HepG2 (cell line): ENCODE measurements around the gene DFFA. TPM values are rescaled to one million over a fixed set of nuclear protein-coding genes. Genes with fewer than 3 reads are reported as not detected.

Experiments used
- ATAC-seq: fragments of 200-7000 bp; cut with Tn5 transposase; 3 replicates; pipeline ENCODE4 v1.9.1; 2020; ENCODE audit warnings: mild to moderate bottlenecking, moderate library complexity
- BruUV-seq: library from RNA; stranded (reverse); fragments of 400-500 nt; replicated peaks from 2 replicates; lab custom pipeline; 2021; lab: Mats Ljungman, UMichigan
- CTCF ChIA-PET: fragments of 300-600 bp; formaldehyde crosslinking; extraction: SDS; loops from one replicate; lab custom pipeline; 2021; ENCODE audit warnings: low total read pairs, inconsistent platforms, low intra/inter-chr PET ratio; lab: Yijun Ruan, JAX
- POLR2A ChIA-PET: fragments of 350-600 bp; sonication (Branson Sonifier 250); formaldehyde crosslinking; loops from one replicate; lab custom pipeline; 2020; ENCODE audit warnings: antibody characterized with exemption, inconsistent platforms; lab: Yijun Ruan, JAX
- DNase-seq: peaks from one replicate; pipeline ENCODE4 v3.0.0-alpha.2; 2015; ENCODE audit warnings: low spot score
- FAIRE-seq: peaks from 3 replicates; lab custom pipeline; 2011; peaks lifted over from hg19 to GRCh38; lab: Jason Lieb, UNC
- H2AFZ ChIP-seq: one replicate; pipeline ENCODE4 v1.6.1; 2011; ENCODE audit warnings: low read length, inconsistent platforms
- H3K27ac ChIP-seq: fragments of 300-600 bp; 3 replicates; pipeline ENCODE4 v1.8.0; 2011; ENCODE audit warnings: mixed run types, mild to moderate bottlenecking, mixed read lengths, low read length, inconsistent platforms; ENCODE audit not compliant: insufficient read depth; ENCODE audit errors: extremely low read length
- H3K27me3 ChIP-seq, 2 experiments: fragments of 200-600 bp in 1 of 2; 2 replicates in 1 of 2; 3 replicates in 1 of 2; pipeline versions ENCODE4 v1.6.0 to v1.8.0; 2011; ENCODE audit warnings: low read length in 2 of 2, mild to moderate bottlenecking in 2 of 2, moderate library complexity in 2 of 2, inconsistent platforms in 1 of 2; ENCODE audit not compliant: insufficient read depth in 2 of 2, control insufficient read depth in 1 of 2
- H3K36me3 ChIP-seq, 2 experiments: fragments of 200-600 bp in 1 of 2; replicated peaks in 1 of 2; 2 replicates in 1 of 2; 3 replicates in 1 of 2; pipeline versions ENCODE4 v1.5.1 to v1.8.0; 2011; ENCODE audit warnings: low read length in 2 of 2, inconsistent platforms in 1 of 2; ENCODE audit not compliant: insufficient read depth in 2 of 2, control insufficient read depth in 1 of 2
- H3K4me1 ChIP-seq: 2 replicates; pipeline ENCODE4 v1.5.1; 2012; ENCODE audit warnings: low read length, inconsistent platforms; ENCODE audit not compliant: insufficient read depth
- H3K4me2 ChIP-seq: 2 replicates; pipeline ENCODE4 v1.6.0; 2011; ENCODE audit warnings: low read depth, low read length, inconsistent platforms
- H3K4me3 ChIP-seq, 3 experiments: fragments of 200-600 bp in 1 of 3; sonication (generic), shearing (Covaris generic) in 1 of 3; replicated peaks in 1 of 3; 2 replicates each; pipeline ENCODE4 v1.5.1; 2011 to 2016; ENCODE audit warnings: low read length in 3 of 3, inconsistent platforms in 2 of 3, low read depth in 2 of 3, mild to moderate bottlenecking in 2 of 3, control low read depth in 1 of 3, mixed read lengths in 1 of 3; ENCODE audit not compliant: insufficient read depth in 1 of 3
- H3K79me2 ChIP-seq: one replicate; pipeline ENCODE4 v1.6.1; 2011; ENCODE audit warnings: low read length, inconsistent platforms; ENCODE audit not compliant: insufficient read depth
- H3K9ac ChIP-seq: 2 replicates; pipeline ENCODE4 v1.6.0; 2011; ENCODE audit warnings: mild to moderate bottlenecking, low read depth, low read length, inconsistent platforms; ENCODE audit not compliant: insufficient read depth
- H3K9me3 ChIP-seq: 2 replicates; pipeline ENCODE4 v1.5.1; 2012; ENCODE audit warnings: mild to moderate bottlenecking, low read length
- H4K20me1 ChIP-seq: 2 replicates; pipeline ENCODE4 v1.6.0; 2011; ENCODE audit warnings: inconsistent platforms, mild to moderate bottlenecking, low read length, moderate library complexity; ENCODE audit not compliant: insufficient read depth
- ATF7 ChIP-seq, 2 experiments: fragments of 450-650 bp in 1 of 2; sonication (generic) in 1 of 2; formaldehyde crosslinking in 1 of 2; IDR thresholded peaks; 2 replicates each; pipeline versions ENCODE4 v1.4.0 to v1.6.1; 2016 to 2020; ENCODE audit warnings: antibody characterized with exemption in 1 of 2, mild to moderate bottlenecking in 1 of 2, missing genetic modification reagents in 1 of 2
- ATRX ChIP-seq: sonication (generic); formaldehyde crosslinking; IDR thresholded peaks from 2 replicates; pipeline ENCODE4 v1.4.0; 2020; ENCODE audit warnings: missing genetic modification reagents, borderline replicate concordance
- ETV6 ChIP-seq: sonication (generic); formaldehyde crosslinking; conservative IDR thresholded peaks from 2 replicates; pipeline ENCODE4 v1.4.0; 2020; ENCODE audit warnings: missing genetic modification reagents
- MED13 ChIP-seq: sonication (generic); formaldehyde crosslinking; IDR thresholded peaks from 2 replicates; pipeline ENCODE4 v1.5.0; 2020; ENCODE audit warnings: missing genetic modification reagents
- SP140L ChIP-seq: sonication (generic); formaldehyde crosslinking; IDR thresholded peaks from 2 replicates; pipeline ENCODE4 v1.4.0; 2020; ENCODE audit warnings: missing genetic modification reagents, borderline replicate concordance
- ZNF124 ChIP-seq: sonication (generic); formaldehyde crosslinking; IDR thresholded peaks from 2 replicates; pipeline ENCODE4 v1.4.0; 2020; ENCODE audit warnings: missing genetic modification reagents
- ZNF20 ChIP-seq: sonication (generic); formaldehyde crosslinking; IDR thresholded peaks from 2 replicates; pipeline ENCODE4 v1.4.0; 2020; ENCODE audit warnings: mild to moderate bottlenecking, moderate library complexity, missing genetic modification reagents
- ZNF207 ChIP-seq: fragments of 450-650 bp; IDR thresholded peaks from 2 replicates; pipeline ENCODE4 v1.6.1; 2016; ENCODE audit warnings: antibody characterized with exemption, borderline replicate concordance
- ZNF337 ChIP-seq: sonication (generic); formaldehyde crosslinking; IDR thresholded peaks from 2 replicates; pipeline ENCODE4 v1.5.1; 2020; ENCODE audit warnings: missing genetic modification reagents, low read depth, mild to moderate bottlenecking, borderline replicate concordance
- ZNF382 ChIP-seq: sonication (generic); formaldehyde crosslinking; IDR thresholded peaks from 2 replicates; pipeline ENCODE4 v1.5.0; 2020; ENCODE audit warnings: missing genetic modification reagents, mild to moderate bottlenecking, borderline replicate concordance
- ZNF782 ChIP-seq: sonication (generic); formaldehyde crosslinking; IDR thresholded peaks from 2 replicates; pipeline ENCODE4 v1.4.0; 2020; ENCODE audit warnings: missing genetic modification reagents, mild to moderate bottlenecking, borderline replicate concordance
- ZSCAN25 ChIP-seq: sonication (generic); formaldehyde crosslinking; IDR thresholded peaks from 2 replicates; pipeline ENCODE4 v1.8.0; 2022; ENCODE audit warnings: mild to moderate bottlenecking, missing genetic modification reagents
- WGBS: methylation state at CpG from one replicate; pipeline ENCODE4 v1.1.6; 2017; ENCODE audit warnings: low lambda C conversion rate; 5-methylcytosine and 5-hydroxymethylcytosine counted together
- in situ Hi-C: cut with HindIII; loops from 2 replicates; pipeline ENCODE4 v1.10.0; 2017; ENCODE audit warnings: low pct_unique_long_range_greater_than_20kb; ENCODE audit not compliant: extremely low pct_ligation_motif_present
- intact Hi-C: fragments of 100-400 bp; cut with micrococcal nuclease; formaldehyde crosslinking; loops from one replicate; pipeline ENCODE4 v1.10.0; 2022; ENCODE audit not compliant: unreplicated experiment
- polyA plus RNA-seq, 8 experiments: library from polyadenylated mRNA; depleted of rRNA in 3 of 8; stranded (reverse) in 7 of 8; unstranded in 1 of 8; fragments of >200 nt; fragmentation: Illumina TruSeq in 4 of 8; extraction: Trizol in 4 of 8; gene quantifications; 2 replicates each; pipeline versions ENCODE4 v1.2.1 to v1.2.3, GENCODE V29; 2011 to 2016; ENCODE audit warnings: low read depth in 4 of 8, missing spikeins in 1 of 8, mixed read lengths in 1 of 8; ENCODE audit not compliant: insufficient read depth in 1 of 8
- total RNA-seq, 5 experiments: library from RNA; depleted of rRNA; stranded (reverse); fragments of >200 nt; fragmentation: Illumina TruSeq; extraction: Trizol; gene quantifications; 2 replicates each; pipeline ENCODE4 v1.2.3, GENCODE V29; 2016; ENCODE audit warnings: low read depth in 1 of 5
- TF ChIP-seq, protein P1 (sequence below): sonication (generic); formaldehyde crosslinking; IDR thresholded peaks from 2 replicates; pipeline ENCODE4 v1.5.0; 2020; ENCODE audit warnings: missing genetic modification reagents
- TF ChIP-seq, protein P2 (sequence below): IDR thresholded peaks from 2 replicates; pipeline ENCODE4 v1.6.1; 2012; ENCODE audit warnings: low read length, improper control_type of control experiment

Gene DFFA
- total and polyA plus RNA-seq, 2 of the 13 experiments (the other 11 are each of a cell fraction or from before 2014, with no cell fraction given): 16.5 to 33.9 TPM

DNA sequence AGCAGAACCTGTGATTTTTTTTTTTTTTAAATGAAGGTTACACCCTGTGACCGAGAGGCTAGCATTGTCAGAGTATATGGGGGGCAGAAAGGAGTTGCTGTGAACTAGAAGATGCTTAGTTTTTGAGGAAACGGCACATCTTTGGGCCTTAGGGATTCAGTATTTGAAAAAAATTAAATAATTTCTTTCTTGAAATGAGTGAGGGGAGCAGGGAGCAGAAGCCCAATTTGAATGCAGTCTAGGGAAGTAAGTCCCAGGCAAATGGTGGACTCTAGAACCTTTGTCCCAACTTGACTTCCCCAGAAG is 45.3 kb upstream of the DFFA start:
- Histone ChIP-seq H3K27me3 (no peaks in the 10 kb centered on the region), H3K4me3 (no peak overlapping the region), H3K79me2 (peaks cover 19% of the 10 kb centered on the region), H3K4me2 (no peak overlapping the region)
- 97% methylated on average over 2 of the region's 2 CpGs for WGBS
- DNase-seq: no peak
- intact Hi-C loops: loop anchor here (10.0 kb wide), 2 partner anchors 77 to 107 kb away; no protein-coding TSS in a partner anchor
- TF ChIP-seq ZNF20: no peak
- no peak for TF ChIP-seq ATF7 (IDR thresholded peaks at IDR 0.05)
- no peak for TF ChIP-seq ATF7 (CRISPR knock-in tag; IDR thresholded peaks at IDR 0.05)
- TF ChIP-seq, protein P1, sequence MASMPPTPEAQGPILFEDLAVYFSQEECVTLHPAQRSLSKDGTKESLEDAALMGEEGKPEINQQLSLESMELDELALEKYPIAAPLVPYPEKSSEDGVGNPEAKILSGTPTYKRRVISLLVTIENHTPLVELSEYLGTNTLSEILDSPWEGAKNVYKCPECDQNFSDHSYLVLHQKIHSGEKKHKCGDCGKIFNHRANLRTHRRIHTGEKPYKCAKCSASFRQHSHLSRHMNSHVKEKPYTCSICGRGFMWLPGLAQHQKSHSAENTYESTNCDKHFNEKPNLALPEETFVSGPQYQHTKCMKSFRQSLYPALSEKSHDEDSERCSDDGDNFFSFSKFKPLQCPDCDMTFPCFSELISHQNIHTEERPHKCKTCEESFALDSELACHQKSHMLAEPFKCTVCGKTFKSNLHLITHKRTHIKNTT: no peak
- TF ChIP-seq, protein P2, sequence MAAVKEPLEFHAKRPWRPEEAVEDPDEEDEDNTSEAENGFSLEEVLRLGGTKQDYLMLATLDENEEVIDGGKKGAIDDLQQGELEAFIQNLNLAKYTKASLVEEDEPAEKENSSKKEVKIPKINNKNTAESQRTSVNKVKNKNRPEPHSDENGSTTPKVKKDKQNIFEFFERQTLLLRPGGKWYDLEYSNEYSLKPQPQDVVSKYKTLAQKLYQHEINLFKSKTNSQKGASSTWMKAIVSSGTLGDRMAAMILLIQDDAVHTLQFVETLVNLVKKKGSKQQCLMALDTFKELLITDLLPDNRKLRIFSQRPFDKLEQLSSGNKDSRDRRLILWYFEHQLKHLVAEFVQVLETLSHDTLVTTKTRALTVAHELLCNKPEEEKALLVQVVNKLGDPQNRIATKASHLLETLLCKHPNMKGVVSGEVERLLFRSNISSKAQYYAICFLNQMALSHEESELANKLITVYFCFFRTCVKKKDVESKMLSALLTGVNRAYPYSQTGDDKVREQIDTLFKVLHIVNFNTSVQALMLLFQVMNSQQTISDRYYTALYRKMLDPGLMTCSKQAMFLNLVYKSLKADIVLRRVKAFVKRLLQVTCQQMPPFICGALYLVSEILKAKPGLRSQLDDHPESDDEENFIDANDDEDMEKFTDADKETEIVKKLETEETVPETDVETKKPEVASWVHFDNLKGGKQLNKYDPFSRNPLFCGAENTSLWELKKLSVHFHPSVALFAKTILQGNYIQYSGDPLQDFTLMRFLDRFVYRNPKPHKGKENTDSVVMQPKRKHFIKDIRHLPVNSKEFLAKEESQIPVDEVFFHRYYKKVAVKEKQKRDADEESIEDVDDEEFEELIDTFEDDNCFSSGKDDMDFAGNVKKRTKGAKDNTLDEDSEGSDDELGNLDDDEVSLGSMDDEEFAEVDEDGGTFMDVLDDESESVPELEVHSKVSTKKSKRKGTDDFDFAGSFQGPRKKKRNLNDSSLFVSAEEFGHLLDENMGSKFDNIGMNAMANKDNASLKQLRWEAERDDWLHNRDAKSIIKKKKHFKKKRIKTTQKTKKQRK: no peak
- TF ChIP-seq ZNF207: no peak
- no peak for TF ChIP-seq SP140L
- TF ChIP-seq ZNF382: no peak
- no peak for TF ChIP-seq MED13 (CRISPR knock-in tag)
- TF ChIP-seq ATRX (CRISPR knock-in tag): no peak
- no peak for TF ChIP-seq ZNF782 (CRISPR knock-in tag)
- no peak for TF ChIP-seq ZNF337 (CRISPR knock-in tag)
- TF ChIP-seq ZNF124: no peak
- no peak for TF ChIP-seq ZSCAN25 (CRISPR knock-in tag)
- no peak for TF ChIP-seq ETV6 (CRISPR knock-in tag)
- TF ChIP-seq, all 625 proteins: peak for 0
- H3K27ac ChIP-seq: no peak overlapping the region
- BruUV-seq: no TSS peak
- peaks cover 57% of the 10 kb centered on the region for H3K4me1 ChIP-seq
- no peak overlapping the region for H3K9ac ChIP-seq
- FAIRE-seq: no peak
- no peaks in the 10 kb centered on the region for H3K36me3 ChIP-seq
- CTCF ChIA-PET: no interaction called here
- no peaks in the 10 kb centered on the region for H3K9me3 ChIP-seq
- peaks cover 21% of the 10 kb centered on the region for H4K20me1 ChIP-seq
- POLR2A ChIA-PET: no interaction called here
- no peak for ATAC-seq
- H2AFZ ChIP-seq: no peak overlapping the region
- in situ Hi-C loops: no loop called here
